HG02870 (cell line): Measurements from ENCODE around the gene DNAH17.

Experiments
- ATAC-seq: cut with Tn5 transposase; IDR thresholded peaks from one replicate; pipeline ENCODE4 v1.9.1; 2021; ENCODE audit warnings: mild to moderate bottlenecking, moderate library complexity; ENCODE audit not compliant: unreplicated experiment

Gene DNAH17

GRCh38 chr17:78399693-78400144, 177.5 kb downstream of the DNAH17 start:
- no peak for ATAC-seq

GRCh38 chr17:78399028-78399692, 178.0 kb downstream of the DNAH17 start:
- no peak for ATAC-seq

- ATAC-seq, result no peak
Measured at GRCh38 chr17:78398390-78398789, 178.8 kb downstream of the DNAH17 start.

GRCh38 chr17:78397681-78398101, 179.5 kb downstream of the DNAH17 start:
- no peak for ATAC-seq

GRCh38 chr17:78396441-78397337, 180.5 kb downstream of the DNAH17 start:
- no peak for ATAC-seq

- ATAC-seq, result no peak
Measured at GRCh38 chr17:78395155-78395554, 182.0 kb downstream of the DNAH17 start.

GRCh38 chr17:78394209-78394608, 183.0 kb downstream of the DNAH17 start:
- ATAC-seq, result no peak

GRCh38 chr17:78393575-78393974, 183.6 kb downstream of the DNAH17 start:
- no peak for ATAC-seq

- ATAC-seq, result no peak
Measured at GRCh38 chr17:78392295-78392694, 184.9 kb downstream of the DNAH17 start.

- ATAC-seq, result no peak
Measured at GRCh38 chr17:78391843-78392242, 185.4 kb downstream of the DNAH17 start.

GRCh38 chr17:78391051-78391431, 186.2 kb downstream of the DNAH17 start:
- no peak for ATAC-seq

- ATAC-seq, result no peak
Measured at GRCh38 chr17:78390241-78391050, 186.8 kb downstream of the DNAH17 start.

- no peak for ATAC-seq
Measured at GRCh38 chr17:78387977-78388941, 188.9 kb downstream of the DNAH17 start.

- ATAC-seq, result peak; percentile 27
Measured at GRCh38 chr17:78384479-78385175, 192.6 kb downstream of the DNAH17 start.

GRCh38 chr17:78383725-78384471, 193.3 kb downstream of the DNAH17 start:
- peak; percentile 41 for ATAC-seq

GRCh38 chr17:78381601-78382232, 195.5 kb downstream of the DNAH17 start:
- ATAC-seq, result no peak

- ATAC-seq, result no peak
Measured at GRCh38 chr17:78380370-78380769, 196.8 kb downstream of the DNAH17 start.

GRCh38 chr17:78379131-78379491, 198.1 kb downstream of the DNAH17 start:
- no peak for ATAC-seq
